Breast epithelium (tissue), 4 donors: ENCODE data around the gene FBXO34. TPM values are rescaled to one million over a fixed set of nuclear protein-coding genes. Genes with fewer than 3 reads are reported as not detected.

ENCODE experiments used
- DNase-seq, 2 donors: peaks; one replicate each; pipeline ENCODE4 v3.0.0-alpha.2; 2019; ENCODE audit warnings: low spot score in 2 of 2
- H3K27ac ChIP-seq, 2 donors: fragments of 200-600 bp; sonication (generic) in 1 of 2; one replicate each; pipeline ENCODE4 v1.5.1; 2016 to 2019; ENCODE audit warnings: mild to moderate bottlenecking in 1 of 2
- H3K27me3 ChIP-seq, 2 donors: fragments of 200-600 bp; sonication (generic) in 1 of 2; one replicate each; pipeline versions ENCODE4 v1.5.1 to v1.6.0; 2017 to 2019; ENCODE audit warnings: control low read depth in 1 of 2, mild to moderate bottlenecking in 1 of 2
- H3K36me3 ChIP-seq: fragments of 200-600 bp; one replicate; pipeline ENCODE4 v1.5.1; 2019
- H3K4me1 ChIP-seq, 2 donors: fragments of 200-600 bp; sonication (generic); one replicate each; pipeline ENCODE4 v1.5.1; 2016 to 2019; ENCODE audit warnings: control low read depth in 1 of 2
- H3K4me3 ChIP-seq, 3 donors: fragments of 200-600 bp; sonication (generic); 1 replicate in 2 of 3; 2 replicates in 1 of 3; pipeline ENCODE4 v1.5.1; 2016 to 2019; ENCODE audit warnings: mild to moderate bottlenecking in 3 of 3, moderate library complexity in 2 of 3
- H3K9me3 ChIP-seq, 2 donors: fragments of 200-600 bp; sonication (generic) in 1 of 2; one replicate each; pipeline ENCODE4 v1.5.1; 2016 to 2019; ENCODE audit warnings: control low read depth in 1 of 2
- POLR2A ChIP-seq: fragments of 450-650 bp; IDR thresholded peaks from one replicate; pipeline ENCODE4 v1.6.1; 2016; ENCODE audit warnings: antibody characterized with exemption, mild to moderate bottlenecking, moderate library complexity
- POLR2AphosphoS5 ChIP-seq, 3 donors: sonication (generic); formaldehyde crosslinking; IDR thresholded peaks; one replicate each; pipeline ENCODE4 v1.6.1; 2017; ENCODE audit warnings: antibody characterized with exemption in 3 of 3
- intact Hi-C: fragments of 100-400 bp; cut with DNase I; formaldehyde crosslinking; loops from one replicate; pipeline ENCODE4 v1.15.1; 2023; ENCODE audit warnings: low total_unique reads
- total RNA-seq, 3 donors: library from RNA; depleted of rRNA; stranded (reverse); fragments of >200 nt; gene quantifications; one replicate each; pipeline ENCODE4 v1.1.0, GENCODE V29; 2016
- TF ChIP-seq, protein P1 (sequence below), 3 donors: fragments of 450-650 bp; IDR thresholded peaks; one replicate each; pipeline ENCODE4 v1.5.1; 2016 to 2017; ENCODE audit warnings: antibody characterized with exemption in 3 of 3, mild to moderate bottlenecking in 3 of 3, moderate library complexity in 3 of 3

FBXO34 gene
- total RNA-seq, 3 donors from 2014 or later = 31.8 to 56.5 (median 34.7) TPM

GRCh38 chr14:55271572-55272298 lies 514 bp downstream of the FBXO34 start:
- peak; percentile 67 to 82 for DNase-seq
- intact Hi-C loops = no loop called here
- Histone ChIP-seq H3K9me3 (no peaks in the 10 kb centered on the region), H3K4me1 (peaks cover 0 to 7% of the 10 kb centered on the region in 2 donors), H3K4me3 (peak overlapping the region; percentile 90 to 97 (median 93)), H3K36me3 (no peaks in the 10 kb centered on the region), H3K27ac (peak overlapping the region; percentile 96 to 99), H3K27me3 (no peaks in the 10 kb centered on the region)
- peak; percentile 82 to 96 (median 90) for TF ChIP-seq POLR2AphosphoS5 (IDR thresholded peaks at IDR 0.05)
- TF ChIP-seq POLR2A = peak; percentile 69
- TF ChIP-seq, protein P1, sequence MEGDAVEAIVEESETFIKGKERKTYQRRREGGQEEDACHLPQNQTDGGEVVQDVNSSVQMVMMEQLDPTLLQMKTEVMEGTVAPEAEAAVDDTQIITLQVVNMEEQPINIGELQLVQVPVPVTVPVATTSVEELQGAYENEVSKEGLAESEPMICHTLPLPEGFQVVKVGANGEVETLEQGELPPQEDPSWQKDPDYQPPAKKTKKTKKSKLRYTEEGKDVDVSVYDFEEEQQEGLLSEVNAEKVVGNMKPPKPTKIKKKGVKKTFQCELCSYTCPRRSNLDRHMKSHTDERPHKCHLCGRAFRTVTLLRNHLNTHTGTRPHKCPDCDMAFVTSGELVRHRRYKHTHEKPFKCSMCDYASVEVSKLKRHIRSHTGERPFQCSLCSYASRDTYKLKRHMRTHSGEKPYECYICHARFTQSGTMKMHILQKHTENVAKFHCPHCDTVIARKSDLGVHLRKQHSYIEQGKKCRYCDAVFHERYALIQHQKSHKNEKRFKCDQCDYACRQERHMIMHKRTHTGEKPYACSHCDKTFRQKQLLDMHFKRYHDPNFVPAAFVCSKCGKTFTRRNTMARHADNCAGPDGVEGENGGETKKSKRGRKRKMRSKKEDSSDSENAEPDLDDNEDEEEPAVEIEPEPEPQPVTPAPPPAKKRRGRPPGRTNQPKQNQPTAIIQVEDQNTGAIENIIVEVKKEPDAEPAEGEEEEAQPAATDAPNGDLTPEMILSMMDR (IDR thresholded peaks at IDR 0.05) = no peak

DNA sequence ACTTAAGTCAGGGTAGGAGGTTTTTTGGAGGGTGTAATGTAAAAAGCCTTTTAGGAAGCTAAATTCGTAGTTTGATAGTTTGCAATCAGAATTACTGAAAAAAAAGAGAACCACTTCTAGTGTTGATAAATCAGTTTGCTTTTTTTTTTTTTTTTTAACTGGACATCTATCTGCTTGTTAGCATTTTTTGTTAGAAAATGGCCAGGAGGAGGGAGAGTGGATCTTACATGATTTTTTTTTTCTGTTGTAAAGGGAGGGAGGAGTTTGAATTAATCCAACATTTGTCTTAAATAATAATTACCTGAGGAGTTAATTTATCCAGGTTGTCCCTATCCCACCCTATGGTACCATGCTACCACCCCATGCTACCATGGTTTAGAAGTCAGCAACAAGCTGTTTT lies 1.2 kb downstream of the FBXO34 start:
- no peaks in the 10 kb centered on the region for H3K36me3 ChIP-seq
- no peaks in the 10 kb centered on the region for H3K9me3 ChIP-seq
- peaks cover 0 to 7% of the 10 kb centered on the region in 2 donors for H3K4me1 ChIP-seq
- intact Hi-C loops = no loop called here
- H3K27me3 ChIP-seq = no peaks in the 10 kb centered on the region
- H3K27ac ChIP-seq = peak overlapping the region in 1 of 2 donors; percentile 99
- peak overlapping the region; percentile 90 to 97 (median 93) for H3K4me3 ChIP-seq
- TF ChIP-seq POLR2A = no peak
- TF ChIP-seq, protein P1 (IDR thresholded peaks at IDR 0.05) = no peak
- no peak for TF ChIP-seq POLR2AphosphoS5 (IDR thresholded peaks at IDR 0.05)
- DNase-seq = no peak

GRCh38 chr14:55272922-55273321 lies 1.7 kb downstream of the FBXO34 start:
- Histone ChIP-seq H3K4me1 (peaks cover 0 to 7% of the 10 kb centered on the region in 2 donors), H3K36me3 (no peaks in the 10 kb centered on the region), H3K9me3 (no peaks in the 10 kb centered on the region), H3K4me3 (peak overlapping the region in 2 of 3 donors; percentile 90 to 93), H3K27ac (peak overlapping the region in 1 of 2 donors; percentile 99), H3K27me3 (no peaks in the 10 kb centered on the region)
- intact Hi-C loops = no loop called here
- TF ChIP-seq, protein P1 (IDR thresholded peaks at IDR 0.05) = no peak
- TF ChIP-seq POLR2A = no peak
- TF ChIP-seq POLR2AphosphoS5 (IDR thresholded peaks at IDR 0.05) = no peak
- DNase-seq = no peak

GRCh38 chr14:55274146-55274545 lies 2.9 kb downstream of the FBXO34 start:
- DNase-seq = no peak
- Histone ChIP-seq H3K4me1 (peaks cover 0 to 7% of the 10 kb centered on the region in 2 donors), H3K27ac (peak overlapping the region in 1 of 2 donors; percentile 26), H3K36me3 (no peaks in the 10 kb centered on the region), H3K9me3 (no peaks in the 10 kb centered on the region), H3K4me3 (peak overlapping the region in 2 of 3 donors; percentile 11 to 90), H3K27me3 (no peaks in the 10 kb centered on the region)
- TF ChIP-seq POLR2A = no peak
- TF ChIP-seq, protein P1 (IDR thresholded peaks at IDR 0.05) = no peak
- TF ChIP-seq POLR2AphosphoS5 (IDR thresholded peaks at IDR 0.05) = no peak
- intact Hi-C loops = no loop called here

GRCh38 chr14:55274751-55275150 lies 3.5 kb downstream of the FBXO34 start:
- H3K36me3 ChIP-seq = no peaks in the 10 kb centered on the region
- TF ChIP-seq POLR2A (no peak), POLR2AphosphoS5 (IDR thresholded peaks at IDR 0.05) (no peak)
- TF ChIP-seq, protein P1 (IDR thresholded peaks at IDR 0.05) = no peak
- no peak overlapping the region for H3K4me3 ChIP-seq
- intact Hi-C loops = no loop called here
- no peaks in the 10 kb centered on the region for H3K27me3 ChIP-seq
- DNase-seq = no peak
- H3K4me1 ChIP-seq = peaks cover 0 to 7% of the 10 kb centered on the region in 2 donors
- no peak overlapping the region for H3K27ac ChIP-seq
- no peaks in the 10 kb centered on the region for H3K9me3 ChIP-seq
